HEK293 (cell line): ENCODE measurements around the gene CMTM2.

Experiments
- HOXA7 ChIP-seq: sonication (generic); formaldehyde crosslinking; IDR thresholded peaks from 2 replicates; pipeline ENCODE4 v1.8.1; 2022; ENCODE audit warnings: missing genetic modification reagents, borderline replicate concordance
- HOXC10 ChIP-seq: sonication (generic); formaldehyde crosslinking; IDR thresholded peaks from 2 replicates; pipeline ENCODE4 v1.8.1; 2023; ENCODE audit warnings: mild to moderate bottlenecking, missing genetic modification reagents
- HOXD13 ChIP-seq: sonication (generic); formaldehyde crosslinking; IDR thresholded peaks from 2 replicates; pipeline ENCODE4 v1.8.0; 2022; ENCODE audit warnings: missing genetic modification reagents, borderline replicate concordance
- OSR2 ChIP-seq: fragments of 450-650 bp; formaldehyde crosslinking; IDR thresholded peaks from 2 replicates; pipeline ENCODE4 v1.5.1; 2016; ENCODE audit warnings: missing biosample characterization, missing genetic modification characterization
- PRDM1 ChIP-seq: fragments of 450-650 bp; formaldehyde crosslinking; IDR thresholded peaks from 2 replicates; pipeline ENCODE4; 2016; ENCODE audit warnings: missing biosample characterization, missing genetic modification characterization
- ZBTB17 ChIP-seq: fragments of 450-650 bp; formaldehyde crosslinking; IDR thresholded peaks from 2 replicates; pipeline ENCODE4 v1.5.1; 2016; ENCODE audit warnings: missing biosample characterization, missing genetic modification characterization
- ZBTB21 ChIP-seq: fragments of 450-650 bp; formaldehyde crosslinking; IDR thresholded peaks from 2 replicates; pipeline ENCODE4 v1.5.1; 2017; ENCODE audit warnings: missing biosample characterization, missing genetic modification characterization
- ZEB2 ChIP-seq: fragments of 450-650 bp; formaldehyde crosslinking; IDR thresholded peaks from 2 replicates; pipeline ENCODE4 v1.5.1; 2016; ENCODE audit warnings: missing biosample characterization, missing genetic modification characterization
- ZNF140 ChIP-seq: fragments of 450-650 bp; formaldehyde crosslinking; IDR thresholded peaks from 2 replicates; pipeline ENCODE4 v1.5.1; 2016; ENCODE audit warnings: missing biosample characterization, missing genetic modification characterization
- ZNF157 ChIP-seq: fragments of 450-650 bp; formaldehyde crosslinking; IDR thresholded peaks from 2 replicates; pipeline ENCODE4 v1.5.1; 2016; ENCODE audit warnings: missing biosample characterization, missing genetic modification characterization
- ZNF292 ChIP-seq: fragments of 450-650 bp; formaldehyde crosslinking; IDR thresholded peaks from 2 replicates; pipeline ENCODE4 v1.5.1; 2016; ENCODE audit warnings: low read depth, missing biosample characterization, missing genetic modification characterization, borderline replicate concordance
- ZNF48 ChIP-seq: fragments of 450-650 bp; formaldehyde crosslinking; IDR thresholded peaks from 2 replicates; pipeline ENCODE4 v1.5.1; 2016; ENCODE audit warnings: missing biosample characterization, missing genetic modification characterization
- ZNF776 ChIP-seq: fragments of 450-650 bp; formaldehyde crosslinking; IDR thresholded peaks from 2 replicates; pipeline ENCODE4 v1.5.0; 2017; ENCODE audit warnings: missing biosample characterization, missing genetic modification characterization, borderline replicate concordance
- ZNF791 ChIP-seq: fragments of 450-650 bp; formaldehyde crosslinking; IDR thresholded peaks from 2 replicates; pipeline ENCODE4 v1.5.1; 2016; ENCODE audit warnings: missing biosample characterization, missing genetic modification characterization
- ZNF843 ChIP-seq: fragments of 450-650 bp; formaldehyde crosslinking; IDR thresholded peaks from 2 replicates; pipeline ENCODE4 v1.5.1; 2016; ENCODE audit warnings: missing biosample characterization, missing genetic modification characterization
- TF ChIP-seq, protein P1 (sequence below): fragments of 450-650 bp; formaldehyde crosslinking; IDR thresholded peaks from 2 replicates; pipeline ENCODE4 v1.5.1; 2016; ENCODE audit warnings: missing biosample characterization, missing genetic modification characterization
- TF ChIP-seq, protein P2 (sequence below): fragments of 450-650 bp; formaldehyde crosslinking; IDR thresholded peaks from 2 replicates; pipeline ENCODE4 v1.5.1; 2017; ENCODE audit warnings: missing biosample characterization, missing genetic modification characterization
- TF ChIP-seq, protein P3 (sequence below): fragments of 450-650 bp; IDR thresholded peaks from 2 replicates; pipeline ENCODE4 v1.5.1; 2018; ENCODE audit warnings: missing biosample characterization, missing genetic modification characterization
- TF ChIP-seq, protein P4 (sequence below): fragments of 450-650 bp; formaldehyde crosslinking; IDR thresholded peaks from 2 replicates; pipeline ENCODE4 v1.5.1; 2016; ENCODE audit warnings: missing biosample characterization, missing genetic modification characterization
- TF ChIP-seq, protein P5 (sequence below): fragments of 450-650 bp; formaldehyde crosslinking; IDR thresholded peaks from 2 replicates; pipeline ENCODE4 v1.5.1; 2017; ENCODE audit warnings: missing biosample characterization, missing genetic modification characterization
- TF ChIP-seq, protein P6 (sequence below): IDR thresholded peaks from 2 replicates; pipeline ENCODE4 v1.6.1; 2011; ENCODE audit warnings: mild to moderate bottlenecking, low read depth, low read length, borderline replicate concordance
- TF ChIP-seq, protein P7 (sequence below): fragments of 450-650 bp; formaldehyde crosslinking; IDR thresholded peaks from 2 replicates; pipeline ENCODE4 v1.5.1; 2016; ENCODE audit warnings: missing biosample characterization, missing genetic modification characterization, borderline replicate concordance
- TF ChIP-seq, protein P8 (sequence below): fragments of 450-650 bp; formaldehyde crosslinking; IDR thresholded peaks from 2 replicates; pipeline ENCODE4 v1.5.1; 2016; ENCODE audit warnings: missing biosample characterization, missing genetic modification characterization

The CMTM2 gene

DNA sequence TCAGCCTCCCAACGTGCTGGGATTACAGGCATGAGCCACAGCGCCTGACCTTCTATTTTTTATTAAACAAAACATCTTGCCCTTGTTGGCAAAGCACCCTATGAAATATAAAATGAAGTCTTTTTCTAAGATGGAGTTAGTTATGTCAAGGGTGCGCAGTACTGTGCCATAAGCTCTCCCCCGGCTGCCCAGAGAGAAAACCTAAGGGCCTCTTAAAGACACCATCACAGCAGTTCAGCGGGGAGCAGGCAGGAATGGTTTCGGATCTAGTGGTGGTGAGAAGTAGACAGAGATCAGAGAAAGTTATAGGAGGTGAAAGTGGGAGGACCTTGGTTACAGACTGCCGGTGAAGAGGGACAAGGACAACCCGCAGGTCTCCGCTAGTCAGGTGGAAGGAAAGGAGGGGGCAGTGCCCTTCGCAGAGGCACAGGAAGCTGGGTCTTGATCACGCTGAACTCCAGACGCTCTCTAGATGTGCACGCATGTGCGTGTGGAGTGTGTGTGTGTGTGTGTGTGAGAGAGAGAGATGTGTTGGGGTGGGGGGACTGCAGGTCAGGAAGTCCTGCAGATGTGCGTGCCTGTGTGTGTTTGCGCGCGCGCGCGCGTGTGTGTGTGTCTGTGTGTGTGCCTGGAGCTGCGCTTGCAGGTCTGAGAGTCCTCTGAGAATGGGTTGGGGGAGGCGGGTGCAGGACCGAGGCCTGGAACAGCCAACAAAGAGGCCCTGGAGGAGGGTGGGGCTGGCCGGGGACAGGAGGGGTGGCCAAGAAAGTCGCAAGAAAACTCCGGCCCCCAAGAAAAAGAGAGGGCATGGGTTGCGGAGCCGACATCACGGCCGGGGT is 24.5 kb downstream of the CMTM2 start (continued):
- TF ChIP-seq ZNF843 (tag by site-specific recombination) (peak; percentile 75), ZNF776 (tag by site-specific recombination) (no peak), ZNF292 (tag by site-specific recombination) (no peak), ZBTB21 (tag by site-specific recombination) (no peak; the same call in 1 of the 2 replicates), ZNF791 (tag by site-specific recombination) (no peak), PRDM1 (tag by site-specific recombination) (peak; percentile 94), ZBTB17 (peak; percentile 87), ZNF157 (tag by site-specific recombination) (0 out of 2 replicates have a peak, but pooled peaks have one; percentile 28), HOXC10 (no peak), ZEB2 (tag by site-specific recombination) (no peak; the same call in none of the 2 replicates), HOXA7 (CRISPR knock-in tag) (no peak), HOXD13 (no peak), OSR2 (tag by site-specific recombination) (no peak), ZNF48 (tag by site-specific recombination) (no peak), ZNF140 (no peak)
- TF ChIP-seq, protein P1, sequence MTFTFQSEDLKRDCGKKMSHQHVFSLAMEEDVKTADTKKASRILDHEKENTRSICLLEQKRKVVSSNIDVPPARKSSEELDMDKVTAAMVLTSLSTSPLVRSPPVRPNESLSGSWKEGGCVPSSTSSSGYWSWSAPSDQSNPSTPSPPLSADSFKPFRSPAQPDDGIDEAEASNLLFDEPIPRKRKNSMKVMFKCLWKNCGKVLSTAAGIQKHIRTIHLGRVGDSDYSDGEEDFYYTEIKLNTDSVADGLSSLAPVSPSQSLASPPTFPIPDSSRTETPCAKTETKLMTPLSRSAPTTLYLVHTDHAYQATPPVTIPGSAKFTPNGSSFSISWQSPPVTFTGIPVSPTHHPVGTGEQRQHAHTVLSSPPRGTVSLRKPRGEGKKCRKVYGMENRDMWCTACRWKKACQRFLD (tag by site-specific recombination), result no peak
- TF ChIP-seq, protein P2, sequence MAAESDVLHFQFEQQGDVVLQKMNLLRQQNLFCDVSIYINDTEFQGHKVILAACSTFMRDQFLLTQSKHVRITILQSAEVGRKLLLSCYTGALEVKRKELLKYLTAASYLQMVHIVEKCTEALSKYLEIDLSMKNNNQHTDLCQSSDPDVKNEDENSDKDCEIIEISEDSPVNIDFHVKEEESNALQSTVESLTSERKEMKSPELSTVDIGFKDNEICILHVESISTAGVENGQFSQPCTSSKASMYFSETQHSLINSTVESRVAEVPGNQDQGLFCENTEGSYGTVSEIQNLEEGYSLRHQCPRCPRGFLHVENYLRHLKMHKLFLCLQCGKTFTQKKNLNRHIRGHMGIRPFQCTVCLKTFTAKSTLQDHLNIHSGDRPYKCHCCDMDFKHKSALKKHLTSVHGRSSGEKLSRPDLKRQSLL (tag by site-specific recombination), result no peak
- TF ChIP-seq, protein P3, sequence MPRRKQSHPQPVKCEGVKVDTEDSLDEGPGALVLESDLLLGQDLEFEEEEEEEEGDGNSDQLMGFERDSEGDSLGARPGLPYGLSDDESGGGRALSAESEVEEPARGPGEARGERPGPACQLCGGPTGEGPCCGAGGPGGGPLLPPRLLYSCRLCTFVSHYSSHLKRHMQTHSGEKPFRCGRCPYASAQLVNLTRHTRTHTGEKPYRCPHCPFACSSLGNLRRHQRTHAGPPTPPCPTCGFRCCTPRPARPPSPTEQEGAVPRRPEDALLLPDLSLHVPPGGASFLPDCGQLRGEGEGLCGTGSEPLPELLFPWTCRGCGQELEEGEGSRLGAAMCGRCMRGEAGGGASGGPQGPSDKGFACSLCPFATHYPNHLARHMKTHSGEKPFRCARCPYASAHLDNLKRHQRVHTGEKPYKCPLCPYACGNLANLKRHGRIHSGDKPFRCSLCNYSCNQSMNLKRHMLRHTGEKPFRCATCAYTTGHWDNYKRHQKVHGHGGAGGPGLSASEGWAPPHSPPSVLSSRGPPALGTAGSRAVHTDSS (tag by site-specific recombination), result no peak
- TF ChIP-seq, protein P4, sequence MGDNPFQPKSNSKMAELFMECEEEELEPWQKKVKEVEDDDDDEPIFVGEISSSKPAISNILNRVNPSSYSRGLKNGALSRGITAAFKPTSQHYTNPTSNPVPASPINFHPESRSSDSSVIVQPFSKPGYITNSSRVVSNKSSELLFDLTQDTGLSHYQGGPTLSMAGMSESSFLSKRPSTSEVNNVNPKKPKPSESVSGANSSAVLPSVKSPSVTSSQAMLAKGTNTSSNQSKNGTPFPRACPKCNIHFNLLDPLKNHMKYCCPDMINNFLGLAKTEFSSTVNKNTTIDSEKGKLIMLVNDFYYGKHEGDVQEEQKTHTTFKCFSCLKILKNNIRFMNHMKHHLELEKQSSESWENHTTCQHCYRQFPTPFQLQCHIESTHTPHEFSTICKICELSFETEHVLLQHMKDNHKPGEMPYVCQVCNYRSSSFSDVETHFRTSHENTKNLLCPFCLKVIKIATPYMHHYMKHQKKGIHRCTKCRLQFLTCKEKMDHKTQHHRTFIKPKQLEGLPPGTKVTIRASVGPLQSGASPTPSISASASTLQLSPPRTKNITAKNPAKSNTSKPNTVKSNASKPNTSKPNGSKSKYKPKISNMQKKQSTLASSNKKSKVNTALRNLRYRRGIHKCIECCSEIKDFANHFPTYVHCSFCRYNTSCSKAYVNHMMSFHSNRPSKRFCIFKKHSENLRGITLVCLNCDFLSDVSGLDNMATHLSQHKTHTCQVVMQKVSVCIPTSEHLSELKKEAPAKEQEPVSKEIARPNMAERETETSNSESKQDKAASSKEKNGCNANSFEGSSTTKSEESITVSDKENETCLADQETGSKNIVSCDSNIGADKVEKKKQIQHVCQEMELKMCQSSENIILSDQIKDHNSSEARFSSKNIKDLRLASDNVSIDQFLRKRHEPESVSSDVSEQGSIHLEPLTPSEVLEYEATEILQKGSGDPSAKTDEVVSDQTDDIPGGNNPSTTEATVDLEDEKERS (tag by site-specific recombination), result no peak
- TF ChIP-seq, protein P5, sequence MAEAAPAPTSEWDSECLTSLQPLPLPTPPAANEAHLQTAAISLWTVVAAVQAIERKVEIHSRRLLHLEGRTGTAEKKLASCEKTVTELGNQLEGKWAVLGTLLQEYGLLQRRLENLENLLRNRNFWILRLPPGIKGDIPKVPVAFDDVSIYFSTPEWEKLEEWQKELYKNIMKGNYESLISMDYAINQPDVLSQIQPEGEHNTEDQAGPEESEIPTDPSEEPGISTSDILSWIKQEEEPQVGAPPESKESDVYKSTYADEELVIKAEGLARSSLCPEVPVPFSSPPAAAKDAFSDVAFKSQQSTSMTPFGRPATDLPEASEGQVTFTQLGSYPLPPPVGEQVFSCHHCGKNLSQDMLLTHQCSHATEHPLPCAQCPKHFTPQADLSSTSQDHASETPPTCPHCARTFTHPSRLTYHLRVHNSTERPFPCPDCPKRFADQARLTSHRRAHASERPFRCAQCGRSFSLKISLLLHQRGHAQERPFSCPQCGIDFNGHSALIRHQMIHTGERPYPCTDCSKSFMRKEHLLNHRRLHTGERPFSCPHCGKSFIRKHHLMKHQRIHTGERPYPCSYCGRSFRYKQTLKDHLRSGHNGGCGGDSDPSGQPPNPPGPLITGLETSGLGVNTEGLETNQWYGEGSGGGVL (tag by site-specific recombination), result peak; percentile 99
- TF ChIP-seq, protein P6, sequence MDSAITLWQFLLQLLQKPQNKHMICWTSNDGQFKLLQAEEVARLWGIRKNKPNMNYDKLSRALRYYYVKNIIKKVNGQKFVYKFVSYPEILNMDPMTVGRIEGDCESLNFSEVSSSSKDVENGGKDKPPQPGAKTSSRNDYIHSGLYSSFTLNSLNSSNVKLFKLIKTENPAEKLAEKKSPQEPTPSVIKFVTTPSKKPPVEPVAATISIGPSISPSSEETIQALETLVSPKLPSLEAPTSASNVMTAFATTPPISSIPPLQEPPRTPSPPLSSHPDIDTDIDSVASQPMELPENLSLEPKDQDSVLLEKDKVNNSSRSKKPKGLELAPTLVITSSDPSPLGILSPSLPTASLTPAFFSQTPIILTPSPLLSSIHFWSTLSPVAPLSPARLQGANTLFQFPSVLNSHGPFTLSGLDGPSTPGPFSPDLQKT, result no peak
- TF ChIP-seq, protein P7, sequence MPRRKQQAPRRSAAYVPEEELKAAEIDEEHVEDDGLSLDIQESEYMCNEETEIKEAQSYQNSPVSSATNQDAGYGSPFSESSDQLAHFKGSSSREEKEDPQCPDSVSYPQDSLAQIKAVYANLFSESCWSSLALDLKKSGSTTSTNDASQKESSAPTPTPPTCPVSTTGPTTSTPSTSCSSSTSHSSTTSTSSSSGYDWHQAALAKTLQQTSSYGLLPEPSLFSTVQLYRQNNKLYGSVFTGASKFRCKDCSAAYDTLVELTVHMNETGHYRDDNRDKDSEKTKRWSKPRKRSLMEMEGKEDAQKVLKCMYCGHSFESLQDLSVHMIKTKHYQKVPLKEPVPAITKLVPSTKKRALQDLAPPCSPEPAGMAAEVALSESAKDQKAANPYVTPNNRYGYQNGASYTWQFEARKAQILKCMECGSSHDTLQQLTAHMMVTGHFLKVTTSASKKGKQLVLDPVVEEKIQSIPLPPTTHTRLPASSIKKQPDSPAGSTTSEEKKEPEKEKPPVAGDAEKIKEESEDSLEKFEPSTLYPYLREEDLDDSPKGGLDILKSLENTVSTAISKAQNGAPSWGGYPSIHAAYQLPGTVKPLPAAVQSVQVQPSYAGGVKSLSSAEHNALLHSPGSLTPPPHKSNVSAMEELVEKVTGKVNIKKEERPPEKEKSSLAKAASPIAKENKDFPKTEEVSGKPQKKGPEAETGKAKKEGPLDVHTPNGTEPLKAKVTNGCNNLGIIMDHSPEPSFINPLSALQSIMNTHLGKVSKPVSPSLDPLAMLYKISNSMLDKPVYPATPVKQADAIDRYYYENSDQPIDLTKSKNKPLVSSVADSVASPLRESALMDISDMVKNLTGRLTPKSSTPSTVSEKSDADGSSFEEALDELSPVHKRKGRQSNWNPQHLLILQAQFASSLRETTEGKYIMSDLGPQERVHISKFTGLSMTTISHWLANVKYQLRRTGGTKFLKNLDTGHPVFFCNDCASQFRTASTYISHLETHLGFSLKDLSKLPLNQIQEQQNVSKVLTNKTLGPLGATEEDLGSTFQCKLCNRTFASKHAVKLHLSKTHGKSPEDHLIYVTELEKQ (tag by site-specific recombination), result no peak; the same call in 1 of the 2 replicates
- TF ChIP-seq, protein P8, sequence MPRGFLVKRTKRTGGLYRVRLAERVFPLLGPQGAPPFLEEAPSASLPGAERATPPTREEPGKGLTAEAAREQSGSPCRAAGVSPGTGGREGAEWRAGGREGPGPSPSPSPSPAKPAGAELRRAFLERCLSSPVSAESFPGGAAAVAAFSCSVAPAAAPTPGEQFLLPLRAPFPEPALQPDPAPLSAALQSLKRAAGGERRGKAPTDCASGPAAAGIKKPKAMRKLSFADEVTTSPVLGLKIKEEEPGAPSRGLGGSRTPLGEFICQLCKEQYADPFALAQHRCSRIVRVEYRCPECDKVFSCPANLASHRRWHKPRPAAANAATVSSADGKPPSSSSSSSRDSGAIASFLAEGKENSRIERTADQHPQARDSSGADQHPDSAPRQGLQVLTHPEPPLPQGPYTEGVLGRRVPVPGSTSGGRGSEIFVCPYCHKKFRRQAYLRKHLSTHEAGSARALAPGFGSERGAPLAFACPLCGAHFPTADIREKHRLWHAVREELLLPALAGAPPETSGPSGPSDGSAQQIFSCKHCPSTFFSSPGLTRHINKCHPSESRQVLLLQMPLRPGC (tag by site-specific recombination), result 0 out of 2 replicates have a peak, but pooled peaks have one; percentile 34
